NCI-H2107 (cell line): ENCODE results near the gene HOMER1.
"Not testable (repeated sequence)": the region's sequence is repeated elsewhere in the genome, so short reads cannot be mapped to it uniquely, and the experiment has no call there.

Experiments
- DNase-seq: peaks from one replicate; lab custom pipeline; 2025; lab: John Stamatoyannopoulos, UW

HOMER1 gene

DNA sequence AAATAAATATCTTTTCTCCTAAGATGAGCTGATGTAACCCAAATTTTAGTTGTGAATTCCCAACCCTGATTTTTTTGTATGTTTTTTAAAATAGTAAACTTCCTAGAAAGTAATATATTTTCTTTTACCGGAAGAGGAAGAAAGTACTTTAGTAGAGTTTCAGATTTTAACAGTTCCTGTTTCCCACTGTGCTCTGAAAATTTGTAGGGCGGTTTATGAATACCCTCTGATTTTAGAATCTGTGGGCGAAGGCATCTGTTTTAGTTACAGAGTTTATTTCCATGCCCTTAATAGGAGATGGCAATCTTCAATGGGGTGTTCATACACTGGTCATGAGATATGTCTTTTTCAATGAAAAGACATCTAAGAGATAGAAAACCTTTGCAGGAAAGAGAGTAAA lies 3.7 kb upstream of the HOMER1 start:
- DNase-seq, result no peak

DNA sequence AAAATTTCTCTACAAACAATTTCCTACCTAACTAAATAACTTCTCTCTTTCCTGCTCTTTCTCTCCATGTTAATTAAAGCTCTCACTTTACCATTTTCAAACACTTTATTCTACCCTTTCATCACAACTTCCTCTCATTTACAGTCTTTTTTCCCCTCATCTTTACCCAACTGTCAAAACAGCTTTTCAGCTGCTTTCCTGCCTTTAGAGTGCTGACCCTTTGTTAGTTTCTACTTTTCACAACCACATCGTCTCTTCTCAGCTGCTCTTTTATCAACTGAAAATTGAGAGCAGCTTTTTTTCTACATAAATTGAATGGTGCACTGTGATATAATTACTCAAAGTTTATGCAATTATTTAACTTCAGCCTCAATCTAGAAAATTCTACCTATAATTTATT lies 3.1 kb upstream of the HOMER1 start:
- no peak for DNase-seq

DNA sequence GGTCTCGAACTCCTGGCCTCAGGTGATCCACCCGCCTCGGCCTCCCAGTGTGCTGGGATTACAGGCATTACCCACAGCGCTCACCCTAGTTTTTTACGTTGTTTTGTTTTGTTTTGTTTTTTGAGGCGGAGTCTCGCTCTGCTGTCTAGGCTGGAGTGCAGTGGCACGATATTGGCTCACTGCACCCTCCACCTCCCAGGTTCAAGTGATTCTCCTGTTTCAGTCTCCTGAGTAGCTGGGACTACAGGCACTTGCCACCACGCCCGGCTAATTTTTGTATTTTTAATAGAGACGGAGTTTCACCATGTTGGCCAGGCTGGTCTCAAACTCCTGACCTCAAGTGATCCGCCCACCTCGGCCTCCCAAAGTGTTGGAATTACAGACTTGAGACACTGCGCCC lies 2.4 kb upstream of the HOMER1 start:
- not testable (repeated sequence) for DNase-seq

DNA sequence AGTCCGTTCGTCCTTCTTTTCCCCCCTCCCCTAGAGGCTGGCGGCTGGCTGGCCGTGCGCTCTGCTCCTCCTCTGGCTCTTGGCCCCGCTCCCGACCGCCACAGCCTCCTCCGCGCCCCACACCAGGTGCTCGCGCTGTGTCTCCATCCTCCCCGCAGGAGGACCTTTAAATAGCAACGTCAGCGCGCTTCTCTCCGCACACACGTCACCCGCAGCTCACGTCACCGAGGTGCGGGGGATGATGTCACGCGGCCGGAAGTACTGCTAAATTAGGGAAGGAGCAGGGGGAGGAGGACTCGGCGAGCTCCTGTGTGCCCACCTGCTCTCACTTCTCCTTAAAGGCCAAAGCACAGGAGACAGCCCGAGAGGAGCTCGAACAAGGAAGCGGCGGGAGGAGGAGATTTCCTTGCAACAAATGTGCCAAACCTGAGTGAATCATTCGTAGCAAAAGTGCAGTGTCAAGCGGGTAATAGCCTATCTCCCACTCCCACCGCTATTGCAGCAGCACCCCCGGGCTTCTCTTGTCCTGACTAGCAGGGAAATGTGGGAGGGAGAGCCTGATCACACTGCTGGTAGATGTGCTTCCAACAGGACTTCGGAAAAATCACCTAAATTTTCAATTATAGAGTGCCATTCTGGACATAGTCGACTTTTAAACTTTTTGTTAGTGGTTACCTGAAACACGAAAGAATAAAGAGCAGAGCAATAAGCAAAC lies 614 bp upstream of the HOMER1 start:
- DNase-seq, result peak; percentile 70

DNA sequence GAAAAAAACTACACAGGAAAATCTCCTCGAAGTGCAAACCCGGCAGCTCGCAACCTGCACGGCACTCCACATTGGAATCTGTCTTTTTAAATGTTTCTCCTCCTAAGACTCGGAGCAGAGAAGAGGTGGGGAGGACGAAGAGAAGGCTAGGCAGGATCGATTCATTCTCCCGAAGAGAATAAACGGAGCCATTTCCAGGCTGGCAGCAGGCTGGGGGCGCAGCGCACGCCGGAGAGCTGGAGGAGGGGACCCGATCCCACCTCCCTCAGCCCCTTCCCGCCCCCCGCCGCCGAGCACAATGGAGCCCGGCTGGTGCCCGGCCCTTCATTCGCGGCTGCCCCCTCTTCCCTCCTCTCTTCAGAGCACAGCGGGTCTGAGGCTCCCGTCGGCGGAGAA lies 628 bp downstream of the HOMER1 start:
- DNase-seq, result no peak

DNA sequence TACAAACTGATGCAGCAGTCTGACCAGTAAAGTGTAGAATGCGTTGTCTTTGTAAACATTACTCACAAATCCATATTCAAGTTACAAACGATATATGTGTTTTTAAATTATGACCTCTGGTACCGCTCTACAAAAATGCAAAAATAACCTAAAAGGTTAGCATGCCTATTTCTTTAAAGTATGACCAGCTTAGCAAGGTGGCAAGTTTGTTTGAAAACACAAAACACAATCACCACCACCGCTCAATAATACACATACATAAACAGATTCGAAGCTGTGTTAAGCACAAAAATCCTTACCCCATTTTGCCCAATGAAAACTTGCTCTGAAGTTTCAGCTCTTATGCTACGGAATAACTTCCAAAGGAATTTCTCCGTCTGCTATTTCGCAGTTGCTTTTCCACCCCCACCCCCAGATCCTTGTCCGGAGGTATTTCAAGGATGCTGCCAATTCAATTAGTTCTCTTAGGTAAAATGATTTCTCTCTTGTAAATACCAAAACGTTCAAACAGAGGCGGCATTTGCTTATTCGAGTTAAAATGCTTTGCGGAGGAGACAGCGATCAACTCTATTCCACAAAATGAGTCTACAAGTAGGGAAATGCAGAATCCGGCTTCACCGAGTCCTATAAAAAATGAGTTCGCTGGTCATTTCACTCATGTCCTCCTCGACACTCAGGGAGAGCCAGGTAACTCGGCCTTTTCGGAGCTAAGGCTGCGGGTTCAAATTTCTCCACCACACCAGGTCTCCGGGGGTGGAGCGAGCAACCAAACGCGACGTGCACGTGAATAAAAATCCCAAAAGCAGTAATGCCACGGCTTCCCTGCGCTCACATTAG lies 1.2 kb downstream of the HOMER1 start:
- no peak for DNase-seq

DNA sequence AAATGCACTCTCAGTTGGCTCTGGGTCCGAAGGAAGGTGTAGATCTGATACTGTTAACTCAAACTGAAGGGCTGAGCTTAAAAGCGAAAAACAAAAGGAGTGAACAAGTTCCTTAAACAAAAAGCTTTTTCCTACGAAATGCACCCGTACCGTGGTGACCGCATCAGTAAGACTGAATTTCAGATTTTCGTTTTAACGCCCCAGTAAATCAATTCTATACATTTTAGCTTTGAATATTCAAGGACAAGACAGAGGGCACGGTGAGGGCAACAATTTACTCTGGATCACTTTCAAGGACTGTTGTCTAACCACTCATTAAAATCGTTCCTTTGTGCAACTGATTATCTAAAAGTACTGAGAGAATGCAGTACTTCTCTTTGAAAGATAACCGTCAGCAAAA lies 1.9 kb downstream of the HOMER1 start:
- DNase-seq, result no peak

DNA sequence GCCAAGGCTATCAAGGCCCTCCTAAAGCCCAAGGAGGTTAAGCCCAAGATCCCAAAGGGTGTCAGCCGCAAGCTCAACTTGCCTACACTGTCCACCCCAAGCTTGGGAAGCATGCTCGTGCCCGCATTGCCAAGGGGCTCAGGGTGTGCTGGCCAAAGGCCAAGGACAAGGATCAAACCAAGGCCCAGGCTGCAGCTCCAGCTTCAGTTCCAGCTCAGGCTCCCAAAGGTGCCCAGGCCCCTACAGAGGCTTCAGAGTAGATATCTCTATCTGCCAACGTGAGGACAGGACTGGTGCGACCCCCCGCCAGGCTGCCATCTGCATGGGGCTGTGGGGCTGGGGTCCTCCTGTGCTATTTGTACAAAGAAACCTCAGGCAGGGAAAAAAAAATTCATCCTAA lies 3.3 kb downstream of the HOMER1 start:
- DNase-seq, result no peak

DNA sequence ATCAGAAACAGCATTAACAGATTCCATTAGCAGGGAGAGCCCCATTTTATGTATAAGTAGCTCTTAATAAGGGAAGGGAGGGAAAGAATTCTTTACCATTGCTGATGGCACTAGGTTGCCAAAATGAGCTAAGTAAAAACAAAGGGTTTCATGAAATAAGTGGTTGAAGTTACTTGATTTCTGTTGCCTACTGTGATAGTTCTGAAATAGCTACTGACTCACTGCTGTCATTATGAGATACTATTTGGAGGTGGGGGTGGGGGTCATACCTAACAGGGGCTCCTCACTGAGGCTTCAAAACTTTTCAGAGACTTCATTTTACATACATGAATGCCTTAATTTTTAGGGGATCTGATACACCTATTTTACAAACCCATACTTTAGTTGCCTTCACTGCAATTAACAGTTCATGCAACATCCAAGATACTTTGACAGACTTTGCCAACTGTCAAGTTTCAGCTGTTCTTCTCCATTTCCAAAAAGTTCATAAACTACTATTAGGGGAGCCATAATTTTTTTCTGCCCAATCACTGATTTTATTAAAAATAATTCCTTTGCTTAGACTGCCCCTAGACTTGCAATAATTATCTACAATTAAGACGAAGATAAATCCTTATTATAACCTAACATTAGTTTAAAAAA lies 4.6 kb downstream of the HOMER1 start:
- DNase-seq, result no peak

DNA sequence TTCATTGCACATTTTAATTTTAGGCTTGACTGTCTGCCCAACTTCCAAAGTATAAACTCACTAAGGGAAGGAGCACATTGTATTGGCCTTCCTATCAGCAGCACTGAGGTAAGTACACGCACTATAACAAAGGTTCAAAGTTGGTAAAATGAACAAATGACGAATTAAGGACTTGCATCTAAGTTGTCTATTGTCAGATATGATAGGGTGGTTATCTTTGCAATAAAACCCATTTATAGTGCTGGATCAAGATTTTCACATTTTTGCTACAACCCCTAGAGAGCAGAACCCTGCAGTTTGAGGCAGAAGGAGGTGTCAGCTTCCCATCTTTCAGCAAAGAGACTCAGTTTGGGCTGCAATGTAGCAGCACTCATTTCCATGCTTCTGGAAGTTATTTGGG lies 5.1 kb downstream of the HOMER1 start:
- DNase-seq, result no peak

DNA sequence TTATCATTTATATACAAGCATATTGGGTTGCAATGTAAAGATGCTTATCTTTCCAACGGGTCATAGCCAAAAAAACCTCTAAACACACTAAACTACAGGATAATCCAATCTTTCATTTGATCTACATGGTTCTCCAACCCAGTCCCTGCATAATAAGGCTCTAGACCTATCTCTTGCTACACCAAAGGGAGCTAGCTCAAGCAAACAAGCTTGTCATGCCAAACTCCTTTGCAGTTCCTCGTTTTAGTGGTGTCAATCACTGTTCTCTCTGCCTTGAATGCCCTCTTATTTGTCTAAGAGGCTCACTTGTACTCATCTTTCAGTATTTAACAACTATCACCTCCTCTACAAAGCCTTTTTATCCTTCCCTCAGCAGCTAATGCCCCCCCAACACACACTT lies 5.6 kb downstream of the HOMER1 start:
- no peak for DNase-seq

DNA sequence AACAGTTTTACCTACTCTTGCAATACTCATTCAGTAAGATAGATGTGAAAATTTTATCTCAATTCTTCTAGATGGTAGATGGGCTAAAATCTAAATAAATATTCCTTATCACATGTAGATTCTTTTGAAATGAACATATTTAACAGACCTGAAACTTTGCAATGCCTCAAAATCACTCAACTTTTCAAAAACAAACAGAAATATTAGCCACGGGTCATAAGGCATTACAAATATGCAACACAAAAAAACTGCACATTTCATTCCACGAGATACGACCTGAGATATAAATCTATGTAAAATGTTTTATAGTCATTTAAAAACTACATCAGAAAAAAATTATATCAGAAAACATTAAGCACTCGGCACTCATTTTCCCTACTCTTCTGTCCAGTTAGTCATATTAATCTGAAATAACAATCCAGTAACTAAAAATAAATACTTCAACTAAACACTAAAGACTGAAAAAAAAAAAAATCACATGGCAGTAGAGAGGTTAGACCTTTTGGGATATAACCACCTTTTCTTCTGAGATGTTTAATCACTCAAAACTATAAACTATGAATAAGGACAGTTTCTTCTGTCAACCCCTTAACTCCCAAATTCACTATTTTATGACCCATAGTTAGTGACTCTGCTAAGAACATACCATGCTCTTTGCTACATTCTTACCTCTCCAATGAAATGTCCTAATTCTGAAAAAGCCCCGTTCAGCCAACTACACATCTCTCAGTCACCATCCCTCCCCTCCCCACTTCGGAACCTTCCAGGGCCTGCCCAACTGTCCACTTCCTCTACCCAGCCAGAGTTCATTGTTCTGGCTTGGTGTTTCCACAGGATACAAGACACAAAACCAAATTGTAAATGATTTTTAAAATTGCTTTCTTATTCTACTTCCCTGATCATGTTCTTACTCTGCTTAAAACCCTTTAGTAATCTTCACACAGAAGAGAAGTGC lies 6.4 kb downstream of the HOMER1 start:
- no peak for DNase-seq

DNA sequence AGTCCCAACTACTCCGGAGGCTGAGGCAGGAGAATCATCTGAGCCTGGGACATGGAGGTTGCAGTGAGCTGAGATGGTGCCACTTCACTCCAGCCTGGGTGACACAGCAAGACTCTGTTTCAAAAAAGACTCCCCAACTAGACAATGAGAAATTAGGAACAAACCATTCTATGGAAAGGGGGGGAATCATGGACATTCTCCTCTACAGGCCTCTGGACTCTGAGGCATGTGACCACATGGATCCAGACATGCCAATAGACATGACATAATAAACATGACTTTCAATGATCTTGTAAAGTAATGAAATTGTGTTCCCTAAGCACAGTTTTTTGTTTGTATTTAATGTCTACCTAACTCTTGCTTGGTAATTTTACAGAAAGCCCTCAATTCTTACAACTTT lies 8.8 kb downstream of the HOMER1 start:
- no peak for DNase-seq

DNA sequence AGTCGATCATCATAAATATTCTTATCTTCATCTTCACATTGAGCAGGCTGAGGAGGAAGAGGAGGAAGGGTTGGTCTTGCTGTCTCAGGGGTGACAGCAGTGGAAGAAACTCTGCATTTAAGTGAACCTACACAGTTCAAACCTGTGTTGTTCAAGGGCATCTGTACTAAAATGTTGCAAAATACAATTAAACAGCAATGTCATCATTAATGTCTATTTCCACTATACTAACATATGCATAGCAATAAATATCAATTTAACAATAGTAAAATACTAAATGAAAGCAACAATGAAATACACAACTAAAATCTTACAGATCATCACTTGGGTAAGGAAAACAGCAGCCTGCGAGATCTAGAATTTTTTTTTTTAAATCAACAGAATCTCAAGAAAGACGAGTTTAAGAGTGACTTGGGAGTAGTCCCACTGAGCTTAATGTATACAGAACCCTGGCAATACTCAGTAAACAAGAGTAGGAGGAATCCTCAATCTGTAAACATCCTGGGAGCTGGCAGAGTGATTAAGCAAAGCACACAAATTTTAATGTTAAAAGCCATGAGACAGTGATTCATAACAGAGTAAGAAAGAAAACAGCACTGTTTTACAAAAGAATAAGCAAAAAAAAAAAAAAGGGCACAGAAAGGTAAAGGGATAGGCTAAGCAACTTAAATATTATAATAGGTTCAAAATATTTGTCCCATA lies 10.0 kb downstream of the HOMER1 start:
- DNase-seq, result no peak

DNA sequence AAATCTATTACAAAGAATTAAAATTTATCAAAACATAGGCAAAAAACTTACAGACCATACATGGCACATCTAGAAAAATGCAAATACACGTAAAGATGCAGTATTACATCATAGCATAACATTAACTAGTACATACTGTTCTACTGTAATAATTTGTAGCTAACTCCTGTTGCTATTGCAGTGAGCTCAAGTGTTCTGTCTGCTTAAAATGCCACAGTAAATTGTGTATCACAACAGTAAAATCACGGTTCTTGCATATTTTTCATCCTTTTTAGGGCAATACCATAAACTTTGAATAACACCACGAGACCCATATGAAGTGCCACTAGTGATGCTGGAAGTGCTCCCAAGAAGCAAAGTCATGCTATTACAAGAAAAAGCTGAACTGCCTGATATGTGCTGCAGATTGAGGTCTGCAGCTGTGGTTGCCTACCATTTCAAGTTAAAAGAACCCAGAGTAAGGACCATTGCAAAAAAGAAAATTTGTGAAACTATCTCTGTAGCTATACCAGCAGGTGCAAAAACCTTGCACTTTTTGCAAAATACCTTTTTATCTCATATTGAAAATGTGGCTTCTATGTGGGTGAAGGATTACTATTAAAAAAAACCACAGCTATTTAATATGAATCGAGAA lies 14.2 kb downstream of the HOMER1 start:
- no peak for DNase-seq

DNA sequence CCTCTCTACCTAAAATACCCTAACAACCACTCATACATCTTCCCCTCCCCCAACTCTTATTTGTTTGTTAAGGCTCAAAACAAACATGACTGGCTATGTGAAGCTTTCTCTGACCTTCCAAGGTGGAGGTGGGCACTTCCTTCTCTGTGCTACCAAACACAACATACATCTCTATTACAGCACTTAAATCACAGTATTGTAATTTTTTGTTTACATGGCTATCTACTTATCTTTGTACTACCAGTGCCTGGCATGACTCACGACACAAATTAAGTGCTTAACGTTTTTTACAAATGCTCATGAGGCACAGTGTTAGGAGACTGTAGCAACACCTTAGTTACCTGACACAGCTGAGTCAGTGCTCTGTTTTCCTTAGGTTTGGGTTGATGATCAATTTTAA lies 18.6 kb downstream of the HOMER1 start:
- DNase-seq, result no peak

DNA sequence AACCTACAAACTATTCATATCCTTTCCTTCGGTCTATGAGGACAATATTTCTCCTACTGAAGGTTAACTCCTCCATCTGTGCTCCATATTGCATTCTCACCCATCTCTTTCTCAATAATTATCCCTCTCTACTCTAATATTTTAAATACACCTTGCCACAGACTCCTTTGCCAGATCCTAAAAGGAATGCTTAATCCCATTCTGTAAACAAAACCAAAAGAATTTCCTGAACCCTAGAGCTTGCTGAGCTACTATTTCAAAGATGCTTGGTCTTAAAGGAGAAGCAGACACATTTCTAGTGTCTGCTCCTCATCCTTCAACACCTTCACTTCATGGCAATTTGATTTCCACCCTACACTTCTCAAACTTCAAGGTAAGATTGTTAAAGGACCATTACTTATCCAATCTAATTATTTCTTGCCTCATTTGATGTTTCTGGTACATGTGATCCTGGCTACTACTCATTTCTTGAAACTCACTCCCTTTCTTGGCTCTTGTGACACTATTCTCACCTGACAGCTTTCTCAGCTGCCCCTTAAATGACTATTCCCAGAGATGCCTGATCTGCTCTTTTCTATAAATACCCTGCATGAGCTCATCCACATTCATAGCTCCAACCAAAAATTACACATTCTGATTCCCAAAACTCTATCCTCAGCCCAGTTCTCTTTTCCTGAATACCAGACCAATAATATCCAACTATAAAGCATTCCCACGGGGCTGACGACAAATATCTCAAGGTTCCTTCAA lies 20.2 kb downstream of the HOMER1 start:
- no peak for DNase-seq

DNA sequence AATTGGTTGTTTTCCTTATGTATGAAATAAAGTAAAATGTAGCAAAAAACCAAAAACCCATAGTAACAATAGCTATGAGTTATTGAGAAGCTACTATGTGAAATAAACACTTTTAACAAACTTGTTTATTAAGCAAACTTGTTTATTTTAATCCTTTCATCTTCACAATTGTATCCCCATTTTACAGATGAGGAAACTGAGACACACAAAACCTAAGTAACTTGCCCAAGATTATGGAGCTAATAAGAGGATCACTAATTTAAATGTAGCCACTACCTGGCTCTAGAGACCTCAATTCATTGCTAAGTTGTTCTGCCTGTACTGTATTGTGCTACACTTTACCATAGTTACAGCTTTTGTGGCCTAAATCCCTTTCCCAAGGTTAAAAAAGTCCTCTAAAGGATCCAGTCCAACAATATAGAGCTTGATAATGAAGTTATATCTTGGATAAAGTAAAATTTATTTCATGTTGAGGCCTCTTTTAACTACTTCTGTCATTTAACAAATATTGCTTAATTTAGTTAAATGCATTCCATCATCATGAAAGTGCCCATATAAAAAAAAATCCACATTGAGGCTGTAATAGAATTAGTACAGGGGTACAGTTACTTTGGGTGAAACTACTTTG lies 22.1 kb downstream of the HOMER1 start:
- DNase-seq, result no peak

DNA sequence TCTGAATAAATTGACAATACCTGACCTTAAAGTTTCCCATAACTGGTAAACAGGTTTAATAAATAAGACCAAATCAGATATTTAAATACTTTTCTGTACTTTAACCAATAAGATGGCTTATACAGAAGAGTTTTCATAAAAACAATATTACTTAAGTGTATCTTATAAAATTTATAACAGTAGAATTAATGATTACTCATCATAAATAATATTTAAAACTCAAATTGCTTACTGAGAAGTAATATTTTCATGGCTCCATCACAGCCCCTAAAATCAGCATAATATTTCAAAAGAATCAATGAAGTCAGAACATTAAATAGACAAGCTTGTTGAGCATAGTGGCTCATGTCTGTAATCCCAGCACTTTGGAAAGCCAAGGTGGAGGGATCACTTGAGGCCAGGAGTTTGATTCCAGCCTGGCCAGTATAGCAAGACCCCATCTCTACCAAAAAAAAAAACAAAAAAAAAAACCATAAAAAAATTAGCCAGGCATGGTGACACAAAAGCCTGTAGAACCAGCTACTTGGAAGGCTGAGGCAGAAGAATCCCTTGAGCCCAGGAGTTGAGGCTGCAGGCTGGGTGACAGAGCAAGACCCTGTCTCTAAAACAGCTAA lies 23.5 kb downstream of the HOMER1 start:
- no peak for DNase-seq
